Measurements from ENCODE around the gene DCAF11. TPM values are rescaled to one million over a fixed set of nuclear protein-coding genes. Genes with fewer than 3 reads are reported as not detected.

The DCAF11 gene
- total RNA-seq, 1 donor from 2014 or later: 66.5 TPM

- Histone ChIP-seq H3F3A (ENCODE audit: low read depth) (peaks cover 8% of the 10 kb centered on the region), H3K27ac (no peak overlapping the region), H3K36me3 (no peaks in the 10 kb centered on the region), H3K4me3 (no peak overlapping the region), H3K79me2 (ENCODE audit: low read depth) (no peaks in the 10 kb centered on the region), H3K9ac (no peak overlapping the region), H3K4me2 (no peak overlapping the region), H4K20me1 (ENCODE audit: low read depth) (no peaks in the 10 kb centered on the region), H3K4me1 (peaks cover 29% of the 10 kb centered on the region), H3K9me3 (ENCODE audit: low read depth) (no peaks in the 10 kb centered on the region), H3K27me3 (peaks cover 37% of the 10 kb centered on the region), H2AFZ (replicated peaks) (no peak overlapping the region)
- peaks cover 18% of the 10 kb centered on the region for H3K4me1 Mint-ChIP-seq
- H3K27me3 Mint-ChIP-seq (ENCODE audit: insufficient read depth, low read depth): peaks cover 31% of the 10 kb centered on the region
- no peak for DNase-seq (ENCODE audit: low spot score)
- no peak overlapping the region for H3K4me3 Mint-ChIP-seq
- no peaks in the 10 kb centered on the region for H3K9me3 Mint-ChIP-seq
- TF ChIP-seq EZH2phosphoT487 (IDR thresholded peaks at IDR 0.05) (no peak), CTCF (IDR thresholded peaks at IDR 0.05) (no peak), EZH2 (IDR thresholded peaks at IDR 0.05) (no peak)
- no peak overlapping the region for H3K27ac Mint-ChIP-seq
- no peaks in the 10 kb centered on the region for H3K36me3 Mint-ChIP-seq
Measured at GRCh38 chr14:24085215-24085614, 29.4 kb upstream of the DCAF11 start.

DNA sequence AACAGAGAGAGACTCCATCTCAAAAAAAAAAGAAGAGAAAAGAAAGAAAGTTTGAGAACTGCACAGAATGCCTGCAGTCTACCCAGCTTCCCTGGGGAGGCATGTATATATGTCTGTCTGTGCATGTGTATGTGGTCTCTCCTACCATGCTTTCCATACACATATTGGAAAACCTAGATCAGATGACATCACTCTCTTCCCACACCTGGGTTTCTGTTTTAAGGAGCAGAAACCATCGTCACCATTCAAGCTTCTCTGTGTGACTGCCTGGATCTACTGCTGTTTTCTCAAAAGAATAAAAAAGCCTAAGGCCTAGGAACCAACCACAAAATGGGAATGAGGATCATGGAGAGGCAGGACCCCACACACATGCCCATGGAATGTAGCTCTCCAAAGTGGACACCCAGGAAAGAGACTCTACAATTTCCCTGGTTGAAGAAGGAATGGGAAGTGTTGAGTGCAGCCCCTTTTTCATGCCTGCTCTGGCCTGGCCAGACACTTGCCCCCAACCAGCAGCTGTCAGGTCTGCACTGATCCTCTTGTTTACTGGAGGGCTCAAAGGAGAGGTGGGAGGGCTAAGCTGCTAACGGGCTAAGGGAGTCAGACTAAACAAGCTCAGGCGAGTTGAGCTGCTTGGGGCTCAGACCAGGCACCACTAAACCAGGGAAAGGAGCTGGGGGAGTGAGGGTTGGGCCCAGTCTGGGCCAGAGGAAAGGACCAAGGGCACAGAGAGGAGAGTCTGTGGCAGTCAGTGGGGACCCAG, 28.2 kb upstream of the DCAF11 start:
- no peaks in the 10 kb centered on the region for H3K9me3 Mint-ChIP-seq
- H3K36me3 Mint-ChIP-seq: no peaks in the 10 kb centered on the region
- H3K27ac Mint-ChIP-seq: no peak overlapping the region
- Histone ChIP-seq H3K4me3 (no peak overlapping the region), H3K9ac (no peak overlapping the region), H3K27ac (no peak overlapping the region), H3K9me3 (ENCODE audit: low read depth) (no peaks in the 10 kb centered on the region), H3K4me2 (peak overlapping the region; percentile 60), H3K79me2 (ENCODE audit: low read depth) (no peaks in the 10 kb centered on the region), H4K20me1 (ENCODE audit: low read depth) (no peaks in the 10 kb centered on the region), H3K36me3 (no peaks in the 10 kb centered on the region), H3K27me3 (peaks cover 29% of the 10 kb centered on the region), H3K4me1 (peaks cover 24% of the 10 kb centered on the region), H3F3A (ENCODE audit: low read depth) (no peaks in the 10 kb centered on the region), H2AFZ (replicated peaks) (no peak overlapping the region)
- peak; percentile 74 for DNase-seq (ENCODE audit: low spot score)
- peaks cover 23% of the 10 kb centered on the region for H3K27me3 Mint-ChIP-seq (ENCODE audit: insufficient read depth, low read depth)
- no peak overlapping the region for H3K4me3 Mint-ChIP-seq
- peaks cover 15% of the 10 kb centered on the region for H3K4me1 Mint-ChIP-seq
- no peak for TF ChIP-seq EZH2phosphoT487 (IDR thresholded peaks at IDR 0.05)
- TF ChIP-seq EZH2 (IDR thresholded peaks at IDR 0.05): no peak
- TF ChIP-seq CTCF (IDR thresholded peaks at IDR 0.05): no peak

GRCh38 chr14:24087004-24087403, 27.6 kb upstream of the DCAF11 start:
- H3K27ac Mint-ChIP-seq: no peak overlapping the region
- no peak for TF ChIP-seq EZH2 (IDR thresholded peaks at IDR 0.05)
- TF ChIP-seq EZH2phosphoT487 (IDR thresholded peaks at IDR 0.05): no peak
- TF ChIP-seq CTCF (IDR thresholded peaks at IDR 0.05): no peak

More at GRCh38 chr14:24087004-24087403, 27.6 kb upstream of the DCAF11 start:
- H3K9ac ChIP-seq: no peak overlapping the region
- peaks cover 19% of the 10 kb centered on the region for H3K27me3 Mint-ChIP-seq (ENCODE audit: insufficient read depth, low read depth)
- H3K27ac ChIP-seq: no peak overlapping the region
- H3K9me3 Mint-ChIP-seq: no peaks in the 10 kb centered on the region
- H3K4me1 Mint-ChIP-seq: peaks cover 13% of the 10 kb centered on the region
- H3K4me2 ChIP-seq: peak overlapping the region; percentile 60
- no peak overlapping the region for H3K4me3 ChIP-seq
- H2AFZ ChIP-seq (replicated peaks): no peak overlapping the region
- no peaks in the 10 kb centered on the region for H4K20me1 ChIP-seq (ENCODE audit: low read depth)
- peaks cover 19% of the 10 kb centered on the region for H3K4me1 ChIP-seq
- H3K27me3 ChIP-seq: peaks cover 22% of the 10 kb centered on the region
- H3K36me3 Mint-ChIP-seq: no peaks in the 10 kb centered on the region
- H3K36me3 ChIP-seq: no peaks in the 10 kb centered on the region
- no peaks in the 10 kb centered on the region for H3F3A ChIP-seq (ENCODE audit: low read depth)
- no peak for DNase-seq (ENCODE audit: low spot score)
- H3K4me3 Mint-ChIP-seq: no peak overlapping the region
- no peaks in the 10 kb centered on the region for H3K79me2 ChIP-seq (ENCODE audit: low read depth)
- no peaks in the 10 kb centered on the region for H3K9me3 ChIP-seq (ENCODE audit: low read depth)

Data from neural progenitor cell (in vitro differentiated cells).